Nasal cavity respiratory epithelium epithelial cell of viscerocranial mucosa (primary cell): ENCODE results near the gene PKP3. TPM values are rescaled to one million over a fixed set of nuclear protein-coding genes. Genes with fewer than 3 reads are reported as not detected.

Experiments used
- total RNA-seq: library from RNA; depleted of rRNA; stranded (reverse); fragments of >200 nt; gene quantifications from 2 replicates; pipeline ENCODE4 v1.2.3, GENCODE V29; 2014

PKP3 gene, protein sequence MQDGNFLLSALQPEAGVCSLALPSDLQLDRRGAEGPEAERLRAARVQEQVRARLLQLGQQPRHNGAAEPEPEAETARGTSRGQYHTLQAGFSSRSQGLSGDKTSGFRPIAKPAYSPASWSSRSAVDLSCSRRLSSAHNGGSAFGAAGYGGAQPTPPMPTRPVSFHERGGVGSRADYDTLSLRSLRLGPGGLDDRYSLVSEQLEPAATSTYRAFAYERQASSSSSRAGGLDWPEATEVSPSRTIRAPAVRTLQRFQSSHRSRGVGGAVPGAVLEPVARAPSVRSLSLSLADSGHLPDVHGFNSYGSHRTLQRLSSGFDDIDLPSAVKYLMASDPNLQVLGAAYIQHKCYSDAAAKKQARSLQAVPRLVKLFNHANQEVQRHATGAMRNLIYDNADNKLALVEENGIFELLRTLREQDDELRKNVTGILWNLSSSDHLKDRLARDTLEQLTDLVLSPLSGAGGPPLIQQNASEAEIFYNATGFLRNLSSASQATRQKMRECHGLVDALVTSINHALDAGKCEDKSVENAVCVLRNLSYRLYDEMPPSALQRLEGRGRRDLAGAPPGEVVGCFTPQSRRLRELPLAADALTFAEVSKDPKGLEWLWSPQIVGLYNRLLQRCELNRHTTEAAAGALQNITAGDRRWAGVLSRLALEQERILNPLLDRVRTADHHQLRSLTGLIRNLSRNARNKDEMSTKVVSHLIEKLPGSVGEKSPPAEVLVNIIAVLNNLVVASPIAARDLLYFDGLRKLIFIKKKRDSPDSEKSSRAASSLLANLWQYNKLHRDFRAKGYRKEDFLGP
- 208 and 214 TPM in 2 replicates for total RNA-seq

DNA sequence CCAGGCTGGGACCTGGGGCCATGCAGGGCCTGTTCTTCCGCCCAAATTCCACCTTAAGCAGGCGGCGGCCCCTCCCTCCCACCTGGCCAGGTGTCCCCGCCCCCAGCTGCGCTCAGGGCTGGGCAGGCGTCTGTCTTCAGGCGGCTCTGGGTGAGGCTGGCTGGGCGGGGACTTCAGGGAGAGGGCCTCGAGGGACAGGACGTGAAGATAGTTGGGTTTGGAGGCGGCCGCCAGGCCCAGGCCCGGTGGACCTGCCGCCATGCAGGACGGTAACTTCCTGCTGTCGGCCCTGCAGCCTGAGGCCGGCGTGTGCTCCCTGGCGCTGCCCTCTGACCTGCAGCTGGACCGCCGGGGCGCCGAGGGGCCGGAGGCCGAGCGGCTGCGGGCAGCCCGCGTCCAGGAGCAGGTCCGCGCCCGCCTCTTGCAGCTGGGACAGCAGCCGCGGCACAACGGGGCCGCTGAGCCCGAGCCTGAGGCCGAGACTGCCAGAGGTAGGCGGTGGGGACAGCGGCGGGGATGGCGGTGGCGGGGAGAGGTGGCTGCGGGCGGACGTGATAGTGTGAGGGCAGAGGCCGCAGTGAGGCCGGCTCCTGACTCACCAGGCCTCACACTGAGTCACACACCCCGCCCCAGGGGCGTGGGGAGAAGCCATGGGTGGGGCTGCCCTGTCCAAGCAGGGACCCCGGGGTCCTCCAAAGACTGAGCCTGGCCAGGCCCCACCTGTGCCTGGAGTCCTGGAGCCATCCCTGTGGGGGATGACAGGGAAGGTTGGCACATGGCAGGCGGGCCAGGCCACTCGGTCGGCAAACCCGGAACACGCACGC is at the start of gene PKP3:
Gene PKP3, plus strand, starts transcription at position 176 of the 824 bp plus-strand sequence. Its CDS starts 84 bp downstream, at position 260.

DNA sequence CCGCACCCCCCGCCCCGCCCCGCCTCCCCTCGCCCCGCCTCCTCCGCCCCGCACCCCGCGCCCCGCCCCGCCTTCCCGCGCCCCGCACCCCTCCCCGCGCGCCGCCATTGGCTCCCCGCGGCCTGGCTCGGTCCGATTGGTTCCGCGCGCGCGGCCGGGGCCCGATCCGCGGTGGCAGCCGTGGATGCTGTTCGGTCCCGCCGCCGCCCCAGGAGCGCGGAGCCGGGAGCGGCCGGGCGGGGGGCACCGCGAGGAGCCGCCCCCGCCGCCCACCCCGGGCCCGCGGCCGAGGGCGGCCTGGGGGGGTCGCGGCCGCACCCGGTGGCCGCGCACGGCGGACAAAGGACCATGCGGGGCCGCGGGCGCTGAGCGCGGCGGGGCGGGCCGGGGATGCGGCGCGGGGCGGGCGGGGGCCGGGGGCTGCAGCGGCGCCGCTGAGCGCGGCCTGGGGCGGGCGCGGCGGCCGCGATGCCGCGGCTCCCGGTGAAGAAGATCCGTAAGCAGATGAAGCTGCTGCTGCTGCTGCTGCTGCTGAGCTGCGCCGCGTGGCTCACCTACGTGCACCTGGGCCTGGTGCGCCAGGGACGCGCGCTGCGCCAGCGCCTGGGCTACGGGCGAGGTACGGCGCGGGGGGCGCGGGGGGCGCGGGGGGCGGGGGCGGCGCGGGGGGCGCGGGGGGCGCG is 24.5 kb upstream of the PKP3 start, which contains the start of gene B4GALNT4:
Gene B4GALNT4, plus strand, starts transcription at position 164 of the 683 bp plus-strand sequence. Its CDS starts 305 bp downstream, at position 469.

DNA sequence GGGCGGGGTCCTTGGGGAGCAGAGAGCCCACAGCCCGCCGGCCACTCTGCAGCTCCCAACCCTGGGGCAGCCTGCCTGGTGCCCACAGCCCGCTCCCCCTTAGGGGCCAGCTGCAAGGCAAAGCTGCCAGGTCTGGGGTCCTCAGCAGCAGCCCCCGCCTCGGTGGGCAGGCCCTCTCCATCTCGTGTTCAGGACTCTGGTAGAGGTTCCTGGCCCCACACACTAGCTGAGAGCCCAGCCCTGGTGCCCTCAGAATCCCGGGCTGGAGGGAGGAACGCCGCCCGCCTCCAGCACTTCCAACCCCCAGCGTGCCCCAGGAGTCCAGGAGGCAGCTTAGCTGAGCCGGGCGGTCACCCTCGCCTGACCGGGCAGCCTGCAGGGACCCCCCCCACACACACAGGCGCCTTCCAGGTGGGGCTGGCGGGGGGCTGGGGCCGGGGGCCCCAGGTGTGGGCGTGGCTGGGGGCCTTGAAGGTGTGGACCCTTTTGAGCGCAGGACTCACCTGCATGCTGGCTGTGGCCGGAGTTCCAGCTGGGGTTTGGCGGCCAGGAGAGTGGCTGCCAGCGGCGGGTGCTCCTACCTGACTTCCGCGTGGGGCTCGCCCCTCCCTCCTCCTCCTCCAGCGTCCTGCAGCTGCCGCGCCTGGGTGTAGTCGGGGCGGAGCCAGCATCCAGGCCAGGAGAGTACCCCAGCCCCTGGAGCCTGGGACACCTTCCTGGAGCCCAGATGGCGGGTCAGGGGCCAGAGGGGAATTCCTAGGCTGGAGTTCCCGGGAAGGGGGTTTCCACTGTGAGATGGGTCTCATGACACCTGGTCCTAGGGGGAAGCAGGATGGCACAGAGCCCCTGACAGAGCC is 47.6 kb downstream of the PKP3 start, which contains the start of gene ANO9:
Gene ANO9, minus strand, starts transcription at position 594 of the 857 bp plus-strand sequence. Its CDS starts 85 bp downstream, at position 509.

DNA sequence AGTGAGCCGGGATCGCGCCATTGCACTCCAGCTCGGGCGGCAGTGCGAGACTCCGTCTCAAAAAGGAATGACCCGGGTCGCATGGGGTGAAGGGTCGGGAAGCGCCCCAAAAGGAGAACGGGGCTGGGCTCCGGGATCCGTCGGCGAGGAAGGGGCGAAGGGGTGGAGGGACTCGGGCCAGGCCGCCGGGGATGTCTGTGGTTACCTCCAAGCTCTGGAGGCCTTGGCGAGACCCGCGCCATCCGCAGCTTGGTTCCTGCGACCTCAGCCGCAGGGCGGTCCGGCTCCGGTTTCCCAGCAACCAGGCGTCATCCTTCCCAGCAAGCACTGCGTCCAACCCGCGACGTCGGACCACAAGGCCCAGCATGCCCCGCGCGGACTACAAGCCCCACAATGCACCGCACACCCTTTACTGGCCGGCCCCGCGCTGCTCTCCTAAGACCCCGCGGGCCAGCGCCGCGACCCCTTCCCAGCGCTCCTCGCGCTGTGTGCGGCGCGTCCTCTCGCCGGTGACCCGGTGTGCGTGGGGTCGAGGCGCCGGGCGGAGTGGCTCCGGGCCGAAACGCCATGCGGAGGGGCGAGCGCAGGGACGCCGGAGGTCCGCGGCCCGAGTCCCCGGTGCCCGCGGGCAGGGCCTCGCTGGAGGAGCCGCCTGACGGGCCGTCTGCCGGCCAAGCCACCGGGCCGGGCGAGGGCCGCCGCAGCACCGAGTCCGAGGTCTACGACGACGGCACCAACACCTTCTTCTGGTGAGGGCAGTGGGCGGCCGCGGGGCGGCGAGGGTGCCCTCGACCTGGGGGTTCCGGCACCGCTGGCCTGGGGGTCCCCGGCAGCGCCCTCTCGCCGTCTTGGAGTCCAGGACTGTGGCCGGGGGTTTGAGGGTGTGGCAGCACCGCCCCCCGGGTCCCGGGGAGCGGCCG is 56.1 kb downstream of the PKP3 start, which contains the start of gene PTDSS2:
Gene PTDSS2, plus strand, starts transcription at position 391 of the 920 bp plus-strand sequence. Its CDS starts 177 bp downstream, at position 568.

Other genes starting within 250 kb of the PKP3 start
- gene SCGB1C1, start 201.1 kb upstream of the PKP3 start, total RNA-seq: not detected in 2 replicates
- gene BET1L, start 186.8 kb upstream of the PKP3 start, total RNA-seq: 15.0 and 25.0 TPM in 2 replicates
- gene RIC8A, start 186.5 kb upstream of the PKP3 start, total RNA-seq: 126 and 142 TPM in 2 replicates
- 8.4 and 9.2 TPM in 2 replicates for gene SIRT3, start 157.9 kb upstream of the PKP3 start, total RNA-seq
- 83.6 and 141 TPM in 2 replicates for gene PSMD13, start 157.2 kb upstream of the PKP3 start, total RNA-seq
- gene NLRP6, start 115.8 kb upstream of the PKP3 start, total RNA-seq: not detected in 2 replicates
- gene PGGHG, start 105.1 kb upstream of the PKP3 start, total RNA-seq: 1.7 and 5.5 TPM in 2 replicates
- not detected in 2 replicates for gene IFITM5, start 94.7 kb upstream of the PKP3 start, total RNA-seq
- 2.8 and 7.2 TPM in 2 replicates for gene IFITM2, start 86.4 kb upstream of the PKP3 start, total RNA-seq
- 5.9 and 7.9 TPM in 2 replicates for gene IFITM1, start 80.2 kb upstream of the PKP3 start, total RNA-seq
- gene IFITM3, start 73.3 kb upstream of the PKP3 start, total RNA-seq: 15.0 and 35.7 TPM in 2 replicates
- 4.8 and 17.3 TPM in 2 replicates for gene B4GALNT4, start 24.7 kb upstream of the PKP3 start, total RNA-seq
- gene SIGIRR, start 20.8 kb downstream of the PKP3 start, total RNA-seq: 7.4 and 22.2 TPM in 2 replicates
- 4.4 and 15.9 TPM in 2 replicates for gene ANO9, start 47.8 kb downstream of the PKP3 start, total RNA-seq
- 24.3 and 31.7 TPM in 2 replicates for gene PTDSS2, start 56.1 kb downstream of the PKP3 start, total RNA-seq
- 339 and 399 TPM in 2 replicates for gene RNH1, start 113.0 kb downstream of the PKP3 start, total RNA-seq
- gene HRAS, start 141.4 kb downstream of the PKP3 start, total RNA-seq: 99.5 and 124 TPM in 2 replicates
- gene LRRC56, start 143.3 kb downstream of the PKP3 start, total RNA-seq: 0.34 and 1.4 TPM in 2 replicates
- 1.0 and 2.0 TPM in 2 replicates for gene LMNTD2, start 166.5 kb downstream of the PKP3 start, total RNA-seq
- gene RASSF7, start 166.8 kb downstream of the PKP3 start, total RNA-seq: 18.7 and 29.0 TPM in 2 replicates
- gene PHRF1, start 182.3 kb downstream of the PKP3 start, total RNA-seq: 26.3 and 37.4 TPM in 2 replicates
- 7.8 and 39.3 TPM in 2 replicates for gene IRF7, start 221.7 kb downstream of the PKP3 start, total RNA-seq
- gene CDHR5, start 230.7 kb downstream of the PKP3 start, total RNA-seq: not detected in 2 replicates
- gene SCT, start 233.0 kb downstream of the PKP3 start, total RNA-seq: not detected in 2 replicates
- 0.07 TPM in 1 of 2 replicates, not detected in the other for gene DRD4, start 243.1 kb downstream of the PKP3 start, total RNA-seq